ENCODE data around the gene CLDN14. TPM values are rescaled to one million over a fixed set of nuclear protein-coding genes. Genes with fewer than 3 reads are reported as not detected.

Gene CLDN14
- total and polyA plus RNA-seq, 4 donors = 0.08 to 0.49 (median 0.15) TPM; not detected in 1

GRCh38 chr21:36470294-36470693, 9.6 kb downstream of the CLDN14 start:
- Histone ChIP-seq H3K4me1 (ENCODE audit: control insufficient read depth in 5 of 5, insufficient read depth in 5 of 5, low read length in 5 of 5) (peaks cover 0 to 3% (median 0%) of the 10 kb centered on the region in 5 donors), H3K27me3 (ENCODE audit: control insufficient read depth in 3 of 3, insufficient read depth in 3 of 3, low read length in 2 of 3) (no peaks in the 10 kb centered on the region), H3K27ac (ENCODE audit: low read depth in 1 of 2, low read length in 1 of 2) (no peak overlapping the region), H3K9ac (ENCODE audit: insufficient read depth in 1 of 2, low read length in 2 of 2) (no peak overlapping the region), H3K9me3 (ENCODE audit: control insufficient read depth in 4 of 4, insufficient read depth in 3 of 4, low read length in 3 of 4) (peaks cover 0 to 1% (median 0%) of the 10 kb centered on the region in 4 donors), H3K4me3 (no peak overlapping the region), H3K36me3 (ENCODE audit: control insufficient read depth in 4 of 4, insufficient read depth in 4 of 4, low read length in 4 of 4) (no peaks in the 10 kb centered on the region)
- DNase-seq (no peak), ATAC-seq (ENCODE audit: insufficient read depth, low FRiP score) (no peak)
- no peak for TF ChIP-seq CTCF (IDR thresholded peaks at IDR 0.05; ENCODE audit: control extremely low read depth, extremely low read depth)
- 91 to 92% methylated on average over 10 of the region's 10 CpGs for WGBS, 2 donors

DNA sequence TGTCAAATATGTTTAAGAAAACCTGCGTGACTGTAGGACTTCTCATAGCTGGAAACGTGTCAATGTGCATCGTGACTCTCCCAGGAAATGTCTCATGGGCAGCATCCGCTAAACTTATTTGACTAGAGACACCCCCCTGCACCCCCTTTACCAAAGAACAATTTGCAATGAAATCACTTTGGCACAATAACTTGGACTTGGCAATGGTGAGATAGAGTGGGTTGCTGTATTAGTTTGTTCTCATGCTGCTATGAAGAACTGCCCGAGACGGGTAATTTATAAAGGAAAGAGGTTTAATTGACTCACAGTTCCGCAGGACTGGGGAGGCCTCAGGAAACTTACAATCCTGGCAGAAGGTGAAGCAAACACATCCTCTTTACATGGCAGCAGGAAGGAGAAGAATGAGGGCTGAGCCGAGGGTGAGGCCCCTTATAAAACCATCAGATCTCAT, 13.8 kb downstream of the CLDN14 start:
- H3K27me3 ChIP-seq (ENCODE audit: control insufficient read depth in 3 of 3, insufficient read depth in 3 of 3, low read length in 2 of 3) = no peaks in the 10 kb centered on the region
- peaks cover 0 to 3% (median 0%) of the 10 kb centered on the region in 4 donors for H3K9me3 ChIP-seq (ENCODE audit: control insufficient read depth in 4 of 4, insufficient read depth in 3 of 4, low read length in 3 of 4)
- TF ChIP-seq CTCF (IDR thresholded peaks at IDR 0.05; ENCODE audit: control extremely low read depth, extremely low read depth) = no peak
- H3K36me3 ChIP-seq (ENCODE audit: control insufficient read depth in 4 of 4, insufficient read depth in 4 of 4, low read length in 4 of 4) = no peaks in the 10 kb centered on the region
- H3K27ac ChIP-seq (ENCODE audit: low read depth in 1 of 2, low read length in 1 of 2) = no peak overlapping the region
- 76 to 80% methylated on average over 8 of the region's 8 CpGs for WGBS, 2 donors
- H3K9ac ChIP-seq (ENCODE audit: insufficient read depth in 1 of 2, low read length in 2 of 2) = no peak overlapping the region
- H3K4me1 ChIP-seq (ENCODE audit: control insufficient read depth in 5 of 5, insufficient read depth in 5 of 5, low read length in 5 of 5) = peaks cover 0 to 3% (median 0%) of the 10 kb centered on the region in 5 donors
- no peak for DNase-seq
- no peak overlapping the region for H3K4me3 ChIP-seq
- ATAC-seq (ENCODE audit: insufficient read depth, low FRiP score) = no peak

DNA sequence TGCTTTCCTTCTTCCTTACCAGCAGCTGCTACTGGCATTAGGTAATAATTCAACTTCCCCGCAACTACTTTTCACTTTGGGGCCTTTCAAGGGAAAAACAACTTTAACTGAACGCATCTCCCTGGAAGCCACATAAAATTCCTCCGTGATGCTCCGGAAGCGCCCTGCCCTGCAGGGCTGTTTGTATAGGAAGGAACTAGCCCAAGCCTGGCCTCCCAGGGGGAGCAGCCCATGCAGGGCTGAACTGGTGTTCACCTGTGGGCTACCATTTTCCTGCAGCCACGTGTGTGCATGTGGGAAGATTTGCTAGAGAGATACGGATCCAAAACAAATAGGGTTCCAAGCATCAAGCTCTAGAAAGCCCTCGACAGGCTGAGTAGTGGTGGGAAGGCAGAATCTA, 14.4 kb downstream of the CLDN14 start:
- 55 to 58% methylated on average over 8 of the region's 8 CpGs for WGBS, 2 donors
- peaks cover 0 to 3% (median 0%) of the 10 kb centered on the region in 4 donors for H3K9me3 ChIP-seq (ENCODE audit: control insufficient read depth in 4 of 4, insufficient read depth in 3 of 4, low read length in 3 of 4)
- no peaks in the 10 kb centered on the region for H3K36me3 ChIP-seq (ENCODE audit: control insufficient read depth in 4 of 4, insufficient read depth in 4 of 4, low read length in 4 of 4)
- H3K27me3 ChIP-seq (ENCODE audit: control insufficient read depth in 3 of 3, insufficient read depth in 3 of 3, low read length in 2 of 3) = no peaks in the 10 kb centered on the region
- ATAC-seq (ENCODE audit: insufficient read depth, low FRiP score) (no peak), DNase-seq (no peak)
- no peak overlapping the region for H3K27ac ChIP-seq (ENCODE audit: low read depth in 1 of 2, low read length in 1 of 2)
- no peak overlapping the region for H3K9ac ChIP-seq (ENCODE audit: insufficient read depth in 1 of 2, low read length in 2 of 2)
- H3K4me3 ChIP-seq = no peak overlapping the region
- H3K4me1 ChIP-seq (ENCODE audit: control insufficient read depth in 5 of 5, insufficient read depth in 5 of 5, low read length in 5 of 5) = peaks cover 0 to 3% (median 0%) of the 10 kb centered on the region in 5 donors
- TF ChIP-seq CTCF (IDR thresholded peaks at IDR 0.05; ENCODE audit: control extremely low read depth, extremely low read depth) = no peak

GRCh38 chr21:36464590-36464989, 15.3 kb downstream of the CLDN14 start:
- Histone ChIP-seq H3K9ac (ENCODE audit: insufficient read depth in 1 of 2, low read length in 2 of 2) (no peak overlapping the region), H3K9me3 (ENCODE audit: control insufficient read depth in 4 of 4, insufficient read depth in 3 of 4, low read length in 3 of 4) (peaks cover 0 to 3% (median 0%) of the 10 kb centered on the region in 4 donors), H3K27me3 (ENCODE audit: control insufficient read depth in 3 of 3, insufficient read depth in 3 of 3, low read length in 2 of 3) (no peaks in the 10 kb centered on the region), H3K36me3 (ENCODE audit: control insufficient read depth in 4 of 4, insufficient read depth in 4 of 4, low read length in 4 of 4) (no peaks in the 10 kb centered on the region), H3K27ac (ENCODE audit: low read depth in 1 of 2, low read length in 1 of 2) (no peak overlapping the region), H3K4me3 (no peak overlapping the region), H3K4me1 (ENCODE audit: control insufficient read depth in 5 of 5, insufficient read depth in 5 of 5, low read length in 5 of 5) (peaks cover 0 to 3% (median 0%) of the 10 kb centered on the region in 5 donors)
- no peak for TF ChIP-seq CTCF (IDR thresholded peaks at IDR 0.05; ENCODE audit: control extremely low read depth, extremely low read depth)
- DNase-seq (no peak), ATAC-seq (ENCODE audit: insufficient read depth, low FRiP score) (no peak)
- WGBS, 2 donors = 93 to 96% methylated on average over 3 of the region's 3 CpGs

Measured in lung (tissue), 12 donors.